Endodermal cell (in vitro differentiated cells): ENCODE measurements around the gene CNTNAP5. TPM values are rescaled to one million over a fixed set of nuclear protein-coding genes. Genes with fewer than 3 reads are reported as not detected.

Experiments
- DNase-seq: peaks from one replicate; pipeline ENCODE4 v3.0.0-alpha.2; 2017
- H3K27ac ChIP-seq: 2 replicates; pipeline ENCODE4 v1.5.1; 2013; ENCODE audit warnings: mild to moderate bottlenecking, low read depth, low read length, moderate library complexity
- H3K27me3 ChIP-seq: 2 replicates; pipeline ENCODE4 v1.6.1; 2013; ENCODE audit warnings: mild to moderate bottlenecking, low read length, moderate library complexity; ENCODE audit not compliant: insufficient read depth, control insufficient read depth, poor library complexity, severe bottlenecking
- H3K36me3 ChIP-seq: 2 replicates; pipeline ENCODE4 v1.7.0; 2013; ENCODE audit warnings: mild to moderate bottlenecking, low read length, moderate library complexity; ENCODE audit not compliant: control insufficient read depth, insufficient read depth
- H3K4me1 ChIP-seq: one replicate; pipeline ENCODE4 v1.7.0; 2013; ENCODE audit warnings: low read length; ENCODE audit not compliant: control insufficient read depth, insufficient read depth
- H3K4me3 ChIP-seq: 2 replicates; pipeline ENCODE4 v1.5.1; 2013; ENCODE audit warnings: mild to moderate bottlenecking, low read length, moderate library complexity
- H3K9ac ChIP-seq: 2 replicates; pipeline ENCODE4 v1.6.1; 2013; ENCODE audit warnings: mild to moderate bottlenecking, low read length, moderate library complexity; ENCODE audit not compliant: poor library complexity, severe bottlenecking; ENCODE audit errors: extremely low read depth
- H3K9me3 ChIP-seq: 2 replicates; pipeline ENCODE4 v1.6.1; 2013; ENCODE audit warnings: mild to moderate bottlenecking, low read length, moderate library complexity; ENCODE audit not compliant: control insufficient read depth
- H3K27ac Mint-ChIP-seq: 2 replicates; pipeline ENCODE4 v1.8.0; 2020; ENCODE audit warnings: mixed read lengths
- H3K27me3 Mint-ChIP-seq: 2 replicates; pipeline ENCODE4 v1.8.0; 2021; ENCODE audit warnings: mild to moderate bottlenecking, mixed read lengths; ENCODE audit not compliant: insufficient read depth
- H3K36me3 Mint-ChIP-seq: 2 replicates; pipeline ENCODE4 v1.8.0; 2020; ENCODE audit warnings: low read depth, mixed read lengths
- H3K4me1 Mint-ChIP-seq: 2 replicates; pipeline ENCODE4 v1.8.0; 2020; ENCODE audit warnings: mixed read lengths
- H3K4me3 Mint-ChIP-seq: 2 replicates; pipeline ENCODE4 v1.8.0; 2020; ENCODE audit warnings: mild to moderate bottlenecking, moderate library complexity, mixed read lengths
- H3K9me3 Mint-ChIP-seq: 2 replicates; pipeline ENCODE4 v1.8.0; 2020; ENCODE audit warnings: mild to moderate bottlenecking, mixed read lengths
- WGBS, 2 experiments: methylation state at CpG; one replicate each; pipeline versions ENCODE4 v1.1.5 to v1.1.7; 2013; ENCODE audit warnings: missing lambda C conversion rate in 2 of 2, mixed read lengths in 1 of 2; ENCODE audit not compliant: insufficient coverage in 1 of 2, insufficient read length in 1 of 2; 5-methylcytosine and 5-hydroxymethylcytosine counted together
- total RNA-seq, 2 donors: library from RNA; stranded (reverse); fragmentation: NEBNext Ultra II Directional in 1 of 2; extraction: Animal tissue kit (Norgen Biotek cat#: 25700) in 1 of 2; gene quantifications; 2 replicates in 1 of 2; 3 replicates in 1 of 2; pipeline ENCODE4 v1.2.1, GENCODE V29; 2021
- TF ChIP-seq, protein P1 (sequence below): fragments of 200-600 bp; sonication (generic); conservative IDR thresholded peaks from 2 replicates; pipeline ENCODE4 v1.5.0; 2021; ENCODE audit warnings: antibody characterized with exemption, mild to moderate bottlenecking

The CNTNAP5 gene
- total RNA-seq, 2 donors from 2014 or later = 0.70 to 4.4 TPM

DNA sequence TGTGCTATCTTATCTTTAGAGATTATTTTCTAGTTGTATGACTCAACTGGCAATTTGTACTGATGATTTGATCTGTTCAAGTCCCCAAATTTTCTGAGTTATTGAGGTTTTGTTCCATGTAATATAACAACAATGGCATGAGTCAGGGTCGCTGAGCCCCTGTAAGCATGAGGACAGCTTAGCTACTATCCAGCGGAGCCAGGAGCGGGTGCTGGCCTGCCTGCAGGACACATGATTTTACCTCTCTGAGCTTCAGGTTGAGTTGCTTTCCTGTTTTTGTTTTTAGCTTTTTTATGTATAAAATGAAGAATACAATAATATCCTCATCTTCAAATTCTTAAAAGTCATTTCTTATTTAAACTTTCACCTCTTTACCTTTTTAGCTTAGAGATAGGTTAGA lies 561.1 kb downstream of the CNTNAP5 start:
- WGBS, 2 experiments = 98% methylated on average over 3 of the region's 3 CpGs; no CpG with 5 or more reads in 1 of the 2 experiments
- no peak for DNase-seq
- Histone ChIP-seq H3K9ac (no peak overlapping the region), H3K4me1 (peaks cover 5% of the 10 kb centered on the region), H3K9me3 (no peaks in the 10 kb centered on the region), H3K27me3 (no peaks in the 10 kb centered on the region), H3K36me3 (no peaks in the 10 kb centered on the region), H3K27ac (no peak overlapping the region), H3K4me3 (no peak overlapping the region)
- H3K9me3 Mint-ChIP-seq = no peaks in the 10 kb centered on the region
- H3K27me3 Mint-ChIP-seq = no peaks in the 10 kb centered on the region
- H3K36me3 Mint-ChIP-seq = no peaks in the 10 kb centered on the region
- H3K4me3 Mint-ChIP-seq = no peak overlapping the region
- TF ChIP-seq, protein P1, sequence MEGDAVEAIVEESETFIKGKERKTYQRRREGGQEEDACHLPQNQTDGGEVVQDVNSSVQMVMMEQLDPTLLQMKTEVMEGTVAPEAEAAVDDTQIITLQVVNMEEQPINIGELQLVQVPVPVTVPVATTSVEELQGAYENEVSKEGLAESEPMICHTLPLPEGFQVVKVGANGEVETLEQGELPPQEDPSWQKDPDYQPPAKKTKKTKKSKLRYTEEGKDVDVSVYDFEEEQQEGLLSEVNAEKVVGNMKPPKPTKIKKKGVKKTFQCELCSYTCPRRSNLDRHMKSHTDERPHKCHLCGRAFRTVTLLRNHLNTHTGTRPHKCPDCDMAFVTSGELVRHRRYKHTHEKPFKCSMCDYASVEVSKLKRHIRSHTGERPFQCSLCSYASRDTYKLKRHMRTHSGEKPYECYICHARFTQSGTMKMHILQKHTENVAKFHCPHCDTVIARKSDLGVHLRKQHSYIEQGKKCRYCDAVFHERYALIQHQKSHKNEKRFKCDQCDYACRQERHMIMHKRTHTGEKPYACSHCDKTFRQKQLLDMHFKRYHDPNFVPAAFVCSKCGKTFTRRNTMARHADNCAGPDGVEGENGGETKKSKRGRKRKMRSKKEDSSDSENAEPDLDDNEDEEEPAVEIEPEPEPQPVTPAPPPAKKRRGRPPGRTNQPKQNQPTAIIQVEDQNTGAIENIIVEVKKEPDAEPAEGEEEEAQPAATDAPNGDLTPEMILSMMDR = no peak
- no peak overlapping the region for H3K27ac Mint-ChIP-seq
- H3K4me1 Mint-ChIP-seq = peaks cover 14% of the 10 kb centered on the region

DNA sequence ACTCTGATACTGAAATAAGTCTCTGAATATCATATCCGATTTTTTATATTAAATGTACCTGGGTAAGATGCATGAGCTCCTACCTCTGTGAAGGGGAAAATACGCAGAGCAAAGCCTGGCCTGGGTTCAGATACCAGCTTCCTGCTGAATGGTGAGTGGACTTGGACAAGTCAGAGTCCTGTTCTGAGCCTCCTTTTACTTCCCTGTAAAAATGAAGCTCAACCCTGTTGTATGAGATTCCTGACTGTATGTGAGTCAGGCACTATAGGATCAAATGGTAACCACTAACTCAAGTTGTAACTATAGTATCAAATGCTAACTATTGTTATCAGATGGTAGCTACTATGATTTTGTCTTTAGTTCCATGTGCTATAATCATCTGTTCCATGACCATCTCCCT lies 561.7 kb downstream of the CNTNAP5 start:
- no peak overlapping the region for H3K27ac ChIP-seq
- no peaks in the 10 kb centered on the region for H3K36me3 ChIP-seq
- Mint-ChIP-seq H3K36me3 (no peaks in the 10 kb centered on the region), H3K4me3 (no peak overlapping the region), H3K9me3 (no peaks in the 10 kb centered on the region), H3K4me1 (peaks cover 8% of the 10 kb centered on the region), H3K27me3 (no peaks in the 10 kb centered on the region), H3K27ac (no peak overlapping the region)
- DNase-seq = no peak
- H3K4me3 ChIP-seq = no peak overlapping the region
- TF ChIP-seq, protein P1 = no peak
- H3K4me1 ChIP-seq = peaks cover 5% of the 10 kb centered on the region
- H3K9me3 ChIP-seq = no peaks in the 10 kb centered on the region
- no peaks in the 10 kb centered on the region for H3K27me3 ChIP-seq
- H3K9ac ChIP-seq = no peak overlapping the region
- WGBS, 2 experiments = 86 to 93% methylated on average over 2 of the region's 2 CpGs

DNA sequence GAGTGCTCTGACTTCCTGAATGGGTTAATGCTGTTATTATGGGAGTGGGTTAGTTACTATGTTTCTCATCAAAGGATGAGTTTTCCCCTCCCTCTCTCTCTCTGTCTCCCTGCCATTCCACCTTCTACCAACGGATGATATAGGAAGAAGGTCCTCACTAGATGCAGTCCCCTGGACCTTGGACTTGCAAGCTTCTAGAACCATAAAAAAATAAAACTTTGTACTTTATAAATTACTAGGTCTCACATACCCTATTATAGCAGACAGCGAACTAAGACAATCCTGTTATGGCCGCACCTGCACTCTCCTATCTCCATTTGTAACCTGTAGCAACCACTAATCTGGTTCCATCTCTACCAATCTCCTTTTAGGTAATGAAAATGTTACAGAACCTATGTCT lies 564.9 kb downstream of the CNTNAP5 start:
- Histone ChIP-seq H3K36me3 (no peaks in the 10 kb centered on the region), H3K9me3 (no peaks in the 10 kb centered on the region), H3K4me3 (no peak overlapping the region), H3K27ac (no peak overlapping the region), H3K4me1 (peaks cover 3% of the 10 kb centered on the region), H3K9ac (no peak overlapping the region), H3K27me3 (no peaks in the 10 kb centered on the region)
- Mint-ChIP-seq H3K4me3 (no peak overlapping the region), H3K4me1 (peaks cover 5% of the 10 kb centered on the region), H3K9me3 (no peaks in the 10 kb centered on the region), H3K36me3 (no peaks in the 10 kb centered on the region), H3K27ac (no peak overlapping the region), H3K27me3 (no peaks in the 10 kb centered on the region)
- TF ChIP-seq, protein P1 = no peak
- 92 to 100% methylated on average over 2 to 3 of the region's 3 CpGs for WGBS, 2 experiments
- DNase-seq = no peak
